Measurements from ENCODE around the gene P2RY11. TPM values are rescaled to one million over a fixed set of nuclear protein-coding genes. Genes with fewer than 3 reads are reported as not detected.

The P2RY11 gene
- polyA plus RNA-seq, 2 of the 4 experiments (the other 2 are of a cell fraction), result 1.9 to 6.4 TPM

DNA sequence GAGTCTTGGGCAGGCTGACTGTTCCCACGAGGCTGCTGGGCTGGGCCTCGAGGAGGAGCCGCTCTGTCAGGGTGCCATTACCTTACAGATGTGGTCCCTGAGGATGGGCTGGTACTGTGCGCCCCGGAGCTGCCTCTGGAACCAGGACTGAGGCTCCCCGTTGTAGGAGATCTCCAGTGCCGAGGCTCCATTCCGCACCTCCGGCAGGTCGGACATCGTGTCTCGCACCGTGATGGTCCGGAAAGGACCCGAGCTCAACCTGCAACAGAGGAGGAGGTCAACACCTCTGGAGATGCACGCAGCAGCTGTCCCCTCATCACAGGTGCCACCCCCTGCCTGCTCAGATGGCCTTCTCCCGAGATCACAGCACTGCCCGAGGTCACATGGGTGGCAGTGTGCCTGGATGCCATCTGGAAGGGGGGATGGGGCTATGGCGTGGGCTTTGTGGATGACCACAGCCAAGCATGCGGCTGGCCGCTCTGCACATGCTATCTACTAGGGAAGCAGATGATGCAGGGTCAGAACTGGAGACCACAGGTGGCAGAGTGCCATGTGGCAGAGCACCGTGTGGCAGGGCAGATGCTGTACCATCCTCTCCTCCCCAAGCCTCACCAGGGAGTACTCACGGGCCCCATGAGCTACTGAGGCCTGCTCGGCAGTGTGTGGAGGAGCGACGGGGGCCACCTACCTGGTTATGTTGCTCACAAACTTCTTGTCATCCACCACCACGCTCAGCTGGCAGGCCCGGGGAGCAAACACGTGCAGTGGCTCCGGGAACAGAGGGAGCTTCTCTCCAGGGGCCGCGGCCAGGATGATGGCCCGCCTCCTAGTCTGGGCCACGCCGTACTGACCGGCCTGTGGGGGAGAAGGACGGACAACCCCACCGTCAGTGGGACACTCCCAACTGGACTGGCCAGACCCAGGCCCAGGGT, 26.5 kb downstream of the P2RY11 start:
- no peak for DNase-seq (ENCODE audit: low read depth in 1 of 2, low spot score in 1 of 2)
- 89% methylated on average over 15 of the region's 38 CpGs for WGBS (ENCODE audit: missing lambda C conversion rate)

GRCh38 chr19:10138879-10139795, 27.6 kb downstream of the P2RY11 start:
- POLR2A ChIA-PET, result no interaction called here
- Histone ChIP-seq H3K27ac (no peak overlapping the region), H3K4me1 (no peaks in the 10 kb centered on the region), H3K9me3 (no peaks in the 10 kb centered on the region), H3K4me2 (no peak overlapping the region), H3K4me3 (no peak overlapping the region)
- DNase-seq (ENCODE audit: low read depth in 1 of 2, low spot score in 1 of 2) (no peak), ATAC-seq (no peak; a peak in 1 of 6 replicates), FAIRE-seq (no peak)
- no peak for TF ChIP-seq FOSL2 (IDR thresholded peaks at IDR 0.05)
- no peak for TF ChIP-seq FOSL2 (CRISPR knock-in tag; IDR thresholded peaks at IDR 0.05)
- no peak for TF ChIP-seq HES2 (IDR thresholded peaks at IDR 0.05)
- no peak for TF ChIP-seq PHF8 (IDR thresholded peaks at IDR 0.05; ENCODE audit: borderline replicate concordance, low read depth)
- TF ChIP-seq, protein P1, sequence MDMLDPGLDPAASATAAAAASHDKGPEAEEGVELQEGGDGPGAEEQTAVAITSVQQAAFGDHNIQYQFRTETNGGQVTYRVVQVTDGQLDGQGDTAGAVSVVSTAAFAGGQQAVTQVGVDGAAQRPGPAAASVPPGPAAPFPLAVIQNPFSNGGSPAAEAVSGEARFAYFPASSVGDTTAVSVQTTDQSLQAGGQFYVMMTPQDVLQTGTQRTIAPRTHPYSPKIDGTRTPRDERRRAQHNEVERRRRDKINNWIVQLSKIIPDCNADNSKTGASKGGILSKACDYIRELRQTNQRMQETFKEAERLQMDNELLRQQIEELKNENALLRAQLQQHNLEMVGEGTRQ (IDR thresholded peaks at IDR 0.05), result no peak
- no peak for TF ChIP-seq POLR2AphosphoS2 (conservative IDR thresholded peaks at IDR 0.05; ENCODE audit: low read length)
- TF ChIP-seq NFE2L2 (conservative IDR thresholded peaks at IDR 0.05; ENCODE audit: low read length), result no peak
- TF ChIP-seq CBX8 (IDR thresholded peaks at IDR 0.05), result no peak
- no peak for TF ChIP-seq TP53 (CRISPR knock-in tag; IDR thresholded peaks at IDR 0.05)
- TF ChIP-seq, protein P2, sequence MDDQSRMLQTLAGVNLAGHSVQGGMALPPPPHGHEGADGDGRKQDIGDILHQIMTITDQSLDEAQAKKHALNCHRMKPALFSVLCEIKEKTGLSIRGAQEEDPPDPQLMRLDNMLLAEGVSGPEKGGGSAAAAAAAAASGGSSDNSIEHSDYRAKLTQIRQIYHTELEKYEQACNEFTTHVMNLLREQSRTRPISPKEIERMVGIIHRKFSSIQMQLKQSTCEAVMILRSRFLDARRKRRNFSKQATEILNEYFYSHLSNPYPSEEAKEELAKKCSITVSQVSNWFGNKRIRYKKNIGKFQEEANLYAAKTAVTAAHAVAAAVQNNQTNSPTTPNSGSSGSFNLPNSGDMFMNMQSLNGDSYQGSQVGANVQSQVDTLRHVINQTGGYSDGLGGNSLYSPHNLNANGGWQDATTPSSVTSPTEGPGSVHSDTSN (IDR thresholded peaks at IDR 0.05), result no peak
- no peak for TF ChIP-seq JUN (IDR thresholded peaks at IDR 0.05)
- no peak for TF ChIP-seq CBX2 (IDR thresholded peaks at IDR 0.05; ENCODE audit: borderline replicate concordance, low read depth)
- no peak for TF ChIP-seq ZFP36 (IDR thresholded peaks at IDR 0.05; ENCODE audit: borderline replicate concordance, partially characterized antibody)
- TF ChIP-seq, protein P3, sequence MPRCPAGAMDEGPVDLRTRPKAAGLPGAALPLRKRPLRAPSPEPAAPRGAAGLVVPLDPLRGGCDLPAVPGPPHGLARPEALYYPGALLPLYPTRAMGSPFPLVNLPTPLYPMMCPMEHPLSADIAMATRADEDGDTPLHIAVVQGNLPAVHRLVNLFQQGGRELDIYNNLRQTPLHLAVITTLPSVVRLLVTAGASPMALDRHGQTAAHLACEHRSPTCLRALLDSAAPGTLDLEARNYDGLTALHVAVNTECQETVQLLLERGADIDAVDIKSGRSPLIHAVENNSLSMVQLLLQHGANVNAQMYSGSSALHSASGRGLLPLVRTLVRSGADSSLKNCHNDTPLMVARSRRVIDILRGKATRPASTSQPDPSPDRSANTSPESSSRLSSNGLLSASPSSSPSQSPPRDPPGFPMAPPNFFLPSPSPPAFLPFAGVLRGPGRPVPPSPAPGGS (IDR thresholded peaks at IDR 0.05), result no peak
- no peak for TF ChIP-seq RCOR1 (IDR thresholded peaks at IDR 0.05; ENCODE audit: low read depth, low read length)
- no peak for TF ChIP-seq HOXA7 (CRISPR knock-in tag; IDR thresholded peaks at IDR 0.05)
- TF ChIP-seq RARB (CRISPR knock-in tag; IDR thresholded peaks at IDR 0.05), result no peak
- no peak for TF ChIP-seq RFX5 (IDR thresholded peaks at IDR 0.05)
- TF ChIP-seq CHD2 (IDR thresholded peaks at IDR 0.05; ENCODE audit: low read length, partially characterized antibody), result no peak
- no peak for TF ChIP-seq HMGXB4 (CRISPR knock-in tag; IDR thresholded peaks at IDR 0.05; ENCODE audit: borderline replicate concordance)
- WGBS (ENCODE audit: missing lambda C conversion rate), result 89% methylated on average over 12 of the region's 27 CpGs
- CTCF ChIA-PET, result interaction anchor here (0.7 to 2.5 kb wide), 2 partner anchors 10 to 252 kb away, joined by 3 to 7 read pairs; no protein-coding TSS in a partner anchor

More for the DNA sequence above, 26.5 kb downstream of the P2RY11 start:
- CTCF ChIA-PET, result interaction anchor here (0.6 to 2.5 kb wide), 4 partner anchors 9 to 180 kb away, joined by 3 to 7 read pairs (median 5); no protein-coding TSS in a partner anchor
- no peak for TF ChIP-seq MYC (IDR thresholded peaks at IDR 0.05; ENCODE audit: borderline replicate concordance, low read length)
- TF ChIP-seq RNF2 (IDR thresholded peaks at IDR 0.05; ENCODE audit: borderline replicate concordance, low read depth), result no peak
- Histone ChIP-seq H3K27ac (no peak overlapping the region), H3K4me1 (no peaks in the 10 kb centered on the region), H3K4me2 (no peak overlapping the region), H3K4me3 (no peak overlapping the region), H3K9me3 (no peaks in the 10 kb centered on the region)
- ATAC-seq, result no peak; a peak in 2 of 6 replicates
- POLR2A ChIA-PET, result no interaction called here
- FAIRE-seq, result no peak
